CD8-positive, alpha-beta memory T cell (primary cell): ENCODE measurements around the gene CORO1C. TPM values are rescaled to one million over a fixed set of nuclear protein-coding genes. Genes with fewer than 3 reads are reported as not detected.
A peak's percentile ranks its signal among the peaks of the same experiment; 100 is the strongest.

ENCODE experiments used
- CTCF ChIA-PET: fragments of 350-600 bp; sonication (Branson Sonifier 250); formaldehyde crosslinking; loops from one replicate; lab custom pipeline; 2021; ENCODE audit warnings: antibody characterized with exemption; lab: Charles Lee
- POLR2A ChIA-PET: fragments of 350-600 bp; sonication (Branson Sonifier 250); formaldehyde crosslinking; loops from one replicate; lab custom pipeline; 2021; ENCODE audit warnings: antibody characterized with exemption; lab: Charles Lee
- DNase-seq, 5 donors: peaks; one replicate each; pipeline versions ENCODE4 v3.0.0 to v3.0.0-alpha.2; 2020 to 2022; ENCODE audit warnings: mixed read lengths in 1 of 5
- H3K27ac ChIP-seq: one replicate; pipeline ENCODE4 v1.7.0; 2013; ENCODE audit warnings: low read depth, mild to moderate bottlenecking, low read length, moderate library complexity
- H3K27me3 ChIP-seq: 2 replicates; pipeline ENCODE4 v1.7.0; 2013; ENCODE audit warnings: low read length, mild to moderate bottlenecking; ENCODE audit not compliant: insufficient read depth, poor library complexity, severe bottlenecking
- H3K36me3 ChIP-seq: 2 replicates; pipeline ENCODE4 v1.7.0; 2013; ENCODE audit warnings: mild to moderate bottlenecking, low read length, moderate library complexity; ENCODE audit not compliant: insufficient read depth
- H3K4me1 ChIP-seq: 2 replicates; pipeline ENCODE4 v1.7.0; 2013; ENCODE audit warnings: mild to moderate bottlenecking, low read length, moderate library complexity; ENCODE audit not compliant: insufficient read depth
- H3K4me3 ChIP-seq: 2 replicates; pipeline ENCODE4 v1.7.0; 2013; ENCODE audit warnings: mild to moderate bottlenecking, low read length
- H3K9me3 ChIP-seq: 2 replicates; pipeline ENCODE4 v1.7.0; 2013; ENCODE audit warnings: mild to moderate bottlenecking, low read length
- H3K27ac Mint-ChIP-seq, 8 donors: one replicate each; pipeline ENCODE4 v1.8.0; 2020 to 2021; ENCODE audit warnings: mixed read lengths in 8 of 8, mild to moderate bottlenecking in 6 of 8, inconsistent platforms in 3 of 8, moderate library complexity in 3 of 8
- H3K27me3 Mint-ChIP-seq, 2 donors: one replicate each; pipeline ENCODE4 v1.8.0; 2020 to 2021; ENCODE audit warnings: mixed read lengths in 2 of 2, mild to moderate bottlenecking in 1 of 2, moderate library complexity in 1 of 2
- H3K36me3 Mint-ChIP-seq, 3 donors: one replicate each; pipeline ENCODE4 v1.8.0; 2020 to 2021; ENCODE audit warnings: mixed read lengths in 3 of 3, inconsistent platforms in 1 of 3, mild to moderate bottlenecking in 1 of 3
- H3K4me1 Mint-ChIP-seq, 3 donors: one replicate each; pipeline ENCODE4 v1.8.0; 2020 to 2021; ENCODE audit warnings: mixed read lengths in 3 of 3, inconsistent platforms in 1 of 3, mild to moderate bottlenecking in 1 of 3
- H3K4me3 Mint-ChIP-seq, 7 donors: one replicate each; pipeline ENCODE4 v1.8.0; 2020 to 2021; ENCODE audit warnings: mixed read lengths in 7 of 7, mild to moderate bottlenecking in 6 of 7, moderate library complexity in 4 of 7, inconsistent platforms in 2 of 7
- H3K9me3 Mint-ChIP-seq, 5 donors: one replicate each; pipeline ENCODE4 v1.8.0; 2020 to 2022; ENCODE audit warnings: mixed read lengths in 5 of 5, mild to moderate bottlenecking in 3 of 5, moderate library complexity in 2 of 5, inconsistent platforms in 1 of 5
- polyA plus RNA-seq: library from polyadenylated mRNA; unstranded; fragments of 300-500 nt; fragmentation: Illumina TruSeq; gene quantifications from one replicate; pipeline ENCODE4 v1.2.3, GENCODE V29; 2021
- total RNA-seq, 2 experiments: library from RNA; stranded (reverse); gene quantifications; one replicate each; pipeline ENCODE4 v1.2.3, GENCODE V29; 2021

CORO1C gene
- total and polyA plus RNA-seq, 3 experiments from 2014 or later, result 10.5 to 49.1 (median 45.8) TPM

DNA sequence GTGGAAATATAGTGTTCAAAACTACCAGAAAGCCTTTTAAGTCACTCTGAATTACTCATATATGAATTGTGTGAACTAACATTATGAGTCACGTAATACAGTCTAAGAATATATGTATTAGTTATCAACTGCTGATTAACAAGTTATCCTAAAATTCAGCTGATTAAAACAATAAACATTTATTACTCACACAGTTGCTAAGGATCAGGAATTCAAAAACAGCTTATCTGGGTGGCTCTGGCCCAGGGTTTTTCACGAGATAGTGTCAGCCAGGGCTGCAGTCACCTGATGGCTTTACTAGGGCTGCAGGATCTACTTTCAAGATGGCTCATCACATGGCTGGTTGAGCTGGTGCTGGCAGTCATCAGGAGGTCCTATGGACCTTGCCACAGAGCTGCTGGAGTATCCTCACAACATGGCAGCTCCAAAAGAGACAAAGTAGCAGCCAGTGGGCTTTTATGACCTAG, 36.5 kb downstream of the CORO1C start:
- H3K9me3 ChIP-seq, result no peaks in the 10 kb centered on the region
- no peak overlapping the region for H3K27ac ChIP-seq
- no peak overlapping the region for H3K4me3 ChIP-seq
- ChIA-PET CTCF (interaction anchor here (1.5 kb wide), 1 partner anchor 12 kb away, joined by 4 read pairs; no protein-coding TSS in a partner anchor), POLR2A (no interaction called here)
- H3K36me3 Mint-ChIP-seq, result peaks cover 0 to 12% (median 0%) of the 10 kb centered on the region in 3 donors
- H3K4me1 ChIP-seq, result peaks cover 24% of the 10 kb centered on the region
- no peak overlapping the region for H3K4me3 Mint-ChIP-seq
- no peaks in the 10 kb centered on the region for H3K9me3 Mint-ChIP-seq
- H3K27ac Mint-ChIP-seq, result peak overlapping the region in 1 of 8 donors; percentile 68
- no peaks in the 10 kb centered on the region for H3K36me3 ChIP-seq
- DNase-seq, result no peak
- peaks cover 32 to 48% (median 38%) of the 10 kb centered on the region in 3 donors for H3K4me1 Mint-ChIP-seq
- H3K27me3 Mint-ChIP-seq, result no peaks in the 10 kb centered on the region
- no peaks in the 10 kb centered on the region for H3K27me3 ChIP-seq

DNA sequence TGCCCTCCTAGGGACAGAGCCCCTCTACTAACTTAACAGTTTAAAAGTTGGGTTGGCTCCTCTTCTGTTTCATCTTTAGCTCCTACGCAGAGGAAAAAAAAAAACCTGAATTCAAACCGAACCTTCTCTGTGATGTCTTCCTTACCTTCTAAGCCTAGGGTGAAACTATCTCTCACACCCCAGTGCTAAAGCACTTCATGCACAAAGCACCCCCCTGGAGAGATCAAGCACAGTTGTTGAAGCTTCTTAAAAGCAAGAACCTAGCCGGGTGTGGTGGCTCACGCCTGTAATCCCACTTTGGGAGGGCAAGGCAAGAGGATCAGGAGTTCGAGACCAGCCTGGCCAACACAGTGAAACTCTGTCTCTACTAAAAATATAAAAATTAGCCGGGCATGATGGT, 37.6 kb downstream of the CORO1C start:
- no peaks in the 10 kb centered on the region for H3K27me3 Mint-ChIP-seq
- CTCF ChIA-PET, result no interaction called here
- Histone ChIP-seq H3K36me3 (no peaks in the 10 kb centered on the region), H3K27me3 (no peaks in the 10 kb centered on the region), H3K4me1 (peaks cover 33% of the 10 kb centered on the region), H3K27ac (peak overlapping the region; percentile 62), H3K4me3 (no peak overlapping the region), H3K9me3 (no peaks in the 10 kb centered on the region)
- POLR2A ChIA-PET, result no interaction called here
- peaks cover 0 to 5% (median 0%) of the 10 kb centered on the region in 3 donors for H3K36me3 Mint-ChIP-seq
- peak overlapping the region in 3 of 8 donors; percentile 24 to 65 (median 64) for H3K27ac Mint-ChIP-seq
- peaks cover 39 to 57% (median 48%) of the 10 kb centered on the region in 3 donors for H3K4me1 Mint-ChIP-seq
- DNase-seq, result no peak
- H3K4me3 Mint-ChIP-seq, result no peak overlapping the region
- H3K9me3 Mint-ChIP-seq, result no peaks in the 10 kb centered on the region

GRCh38 chr12:108693186-108693730, 38.1 kb downstream of the CORO1C start:
- Histone ChIP-seq H3K9me3 (no peaks in the 10 kb centered on the region), H3K4me1 (peaks cover 37% of the 10 kb centered on the region), H3K27ac (peak overlapping the region; percentile 62), H3K27me3 (no peaks in the 10 kb centered on the region), H3K4me3 (no peak overlapping the region), H3K36me3 (no peaks in the 10 kb centered on the region)
- Mint-ChIP-seq H3K27me3 (no peaks in the 10 kb centered on the region), H3K9me3 (no peaks in the 10 kb centered on the region), H3K36me3 (peaks cover 0 to 3% (median 0%) of the 10 kb centered on the region in 3 donors), H3K27ac (peak overlapping the region in 5 of 8 donors; percentile 24 to 65 (median 59)), H3K4me3 (peak overlapping the region in 2 of 7 donors; percentile 18 to 35), H3K4me1 (peaks cover 42 to 61% (median 48%) of the 10 kb centered on the region in 3 donors)
- ChIA-PET CTCF (no interaction called here), POLR2A (no interaction called here)
- DNase-seq, result no peak

DNA sequence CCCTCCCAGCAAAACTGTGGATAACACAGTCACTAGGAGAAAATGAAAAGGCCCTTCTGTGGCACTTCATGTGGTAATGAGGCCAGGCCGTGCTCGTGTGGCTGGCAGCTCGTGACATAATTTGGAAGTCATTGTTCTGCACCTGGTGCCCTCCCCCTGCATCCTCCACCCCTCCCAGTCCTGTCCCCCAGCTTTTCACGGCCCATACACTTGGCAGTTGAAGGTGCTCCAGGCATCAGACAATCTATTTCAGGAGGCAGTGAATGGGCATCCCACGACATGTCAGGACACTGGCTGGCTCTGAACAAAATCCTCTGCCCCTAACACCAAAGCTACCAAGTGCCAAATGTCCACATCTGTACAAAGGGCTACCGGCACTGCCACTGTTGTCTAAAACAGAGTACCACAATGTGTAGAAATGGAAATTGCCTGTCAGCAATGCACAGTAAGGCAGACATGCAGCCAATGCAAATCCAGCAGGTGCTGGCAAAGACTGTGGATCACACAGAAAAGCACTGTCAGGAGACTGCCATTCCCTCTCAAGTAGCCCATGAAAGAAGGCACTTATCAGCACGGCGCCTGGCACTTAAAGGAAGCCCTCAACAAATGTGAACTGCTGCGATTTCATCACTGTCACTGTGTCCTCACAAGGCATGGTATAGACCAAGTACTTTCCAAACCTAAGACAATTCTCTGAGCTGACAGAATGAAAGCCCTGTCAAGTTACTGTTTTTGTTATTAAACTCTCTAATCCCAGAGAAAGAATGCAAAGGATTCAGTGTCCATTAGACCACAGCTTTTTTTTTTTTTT, 39.1 kb downstream of the CORO1C start:
- POLR2A ChIA-PET, result no interaction called here
- Mint-ChIP-seq H3K4me1 (peaks cover 42 to 61% (median 48%) of the 10 kb centered on the region in 3 donors), H3K27ac (peak overlapping the region; percentile 53 to 83 (median 80)), H3K9me3 (no peaks in the 10 kb centered on the region), H3K36me3 (no peaks in the 10 kb centered on the region), H3K27me3 (no peaks in the 10 kb centered on the region), H3K4me3 (peak overlapping the region; percentile 74 to 84 (median 79))
- Histone ChIP-seq H3K4me1 (peaks cover 42% of the 10 kb centered on the region), H3K27me3 (no peaks in the 10 kb centered on the region), H3K36me3 (no peaks in the 10 kb centered on the region), H3K4me3 (no peak overlapping the region), H3K27ac (peak overlapping the region; percentile 62), H3K9me3 (no peaks in the 10 kb centered on the region)
- DNase-seq, result peak in 1 of 5 donors; percentile 27
- CTCF ChIA-PET, result interaction anchor here (2.8 kb wide), 1 partner anchor 111 kb away, joined by 10 read pairs; no protein-coding TSS in a partner anchor

GRCh38 chr12:108691175-108691997, 39.9 kb downstream of the CORO1C start:
- Histone ChIP-seq H3K4me1 (peaks cover 42% of the 10 kb centered on the region), H3K9me3 (no peaks in the 10 kb centered on the region), H3K27me3 (no peaks in the 10 kb centered on the region), H3K36me3 (no peaks in the 10 kb centered on the region), H3K27ac (peak overlapping the region; percentile 62), H3K4me3 (peak overlapping the region; percentile 23)
- H3K36me3 Mint-ChIP-seq, result no peaks in the 10 kb centered on the region
- no peaks in the 10 kb centered on the region for H3K9me3 Mint-ChIP-seq
- peaks cover 42 to 55% (median 48%) of the 10 kb centered on the region in 3 donors for H3K4me1 Mint-ChIP-seq
- POLR2A ChIA-PET, result no interaction called here
- CTCF ChIA-PET, result interaction anchor here (0.8 to 2.8 kb wide), 5 partner anchors 25 to 111 kb away, joined by 3 to 10 read pairs (median 3); no protein-coding TSS in a partner anchor
- H3K4me3 Mint-ChIP-seq, result peak overlapping the region; percentile 74 to 84 (median 79)
- DNase-seq, result peak; percentile 27 to 78 (median 28)
- no peaks in the 10 kb centered on the region for H3K27me3 Mint-ChIP-seq
- H3K27ac Mint-ChIP-seq, result peak overlapping the region; percentile 58 to 95 (median 82)

- H3K9me3 Mint-ChIP-seq, result no peaks in the 10 kb centered on the region
Observed at GRCh38 chr12:108690542-108691174, 40.7 kb downstream of the CORO1C start.

DNA sequence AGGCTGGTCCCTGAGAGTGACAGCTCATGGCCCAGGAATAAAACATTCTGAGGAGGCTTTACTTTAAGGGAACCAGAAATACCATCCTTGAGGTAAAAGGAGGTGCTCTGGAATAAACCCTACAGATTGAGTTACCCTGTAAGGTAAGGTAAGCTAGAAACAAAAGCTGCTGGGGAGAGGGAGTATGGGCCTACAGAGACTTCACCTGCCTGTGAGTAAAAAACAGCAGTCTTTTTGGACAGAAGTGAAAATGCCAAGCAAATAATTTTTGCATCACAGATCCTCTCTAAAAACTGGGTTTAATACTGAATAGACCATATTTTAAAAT, 41.2 kb downstream of the CORO1C start:
- Histone ChIP-seq H3K9me3 (no peaks in the 10 kb centered on the region), H3K4me3 (no peak overlapping the region), H3K36me3 (no peaks in the 10 kb centered on the region), H3K27ac (peak overlapping the region; percentile 62), H3K27me3 (no peaks in the 10 kb centered on the region), H3K4me1 (peaks cover 42% of the 10 kb centered on the region)
- ChIA-PET CTCF (interaction anchor here (0.8 to 2.8 kb wide), 5 partner anchors 24 to 113 kb away, joined by 3 to 10 read pairs (median 3); no protein-coding TSS in a partner anchor), POLR2A (interaction anchor here (0.6 kb wide), 1 partner anchor 936 kb away, joined by 3 read pairs; no protein-coding TSS in a partner anchor)
- Mint-ChIP-seq H3K27me3 (no peaks in the 10 kb centered on the region), H3K4me1 (peaks cover 40 to 54% (median 51%) of the 10 kb centered on the region in 3 donors), H3K9me3 (no peaks in the 10 kb centered on the region), H3K36me3 (no peaks in the 10 kb centered on the region), H3K4me3 (peak overlapping the region in 6 of 7 donors; percentile 18 to 58 (median 44)), H3K27ac (peak overlapping the region in 6 of 8 donors; percentile 24 to 87 (median 62))
- DNase-seq, result no peak

More at GRCh38 chr12:108690542-108691174, 40.7 kb downstream of the CORO1C start:
- ChIA-PET POLR2A (interaction anchor here (0.6 kb wide), 1 partner anchor 935 kb away, joined by 3 read pairs; no protein-coding TSS in a partner anchor), CTCF (interaction anchor here (0.8 to 2.8 kb wide), 5 partner anchors 24 to 112 kb away, joined by 3 to 10 read pairs (median 3); no protein-coding TSS in a partner anchor)
- peaks cover 42% of the 10 kb centered on the region for H3K4me1 ChIP-seq
- peak overlapping the region; percentile 23 for H3K4me3 ChIP-seq
- no peaks in the 10 kb centered on the region for H3K36me3 Mint-ChIP-seq
- H3K27me3 ChIP-seq, result no peaks in the 10 kb centered on the region
- peak overlapping the region; percentile 62 for H3K27ac ChIP-seq
- no peaks in the 10 kb centered on the region for H3K36me3 ChIP-seq
- peak overlapping the region; percentile 58 to 95 (median 82) for H3K27ac Mint-ChIP-seq
- no peak for DNase-seq
- no peaks in the 10 kb centered on the region for H3K27me3 Mint-ChIP-seq
- H3K4me3 Mint-ChIP-seq, result peak overlapping the region; percentile 74 to 84 (median 79)
- H3K9me3 ChIP-seq, result no peaks in the 10 kb centered on the region
- peaks cover 40 to 53% (median 47%) of the 10 kb centered on the region in 3 donors for H3K4me1 Mint-ChIP-seq
